HFFc6 (cell line): ENCODE measurements around the gene INPP5B. TPM values are rescaled to one million over a fixed set of nuclear protein-coding genes. Genes with fewer than 3 reads are reported as not detected.

Source experiments
- DNase-seq: peaks from one replicate; pipeline ENCODE4 v3.0.0-alpha.2; 2018
- H3K27ac Mint-ChIP-seq: 2 replicates; pipeline ENCODE4 v1.8.0; 2020; ENCODE audit warnings: mild to moderate bottlenecking, mixed read lengths
- H3K27me3 Mint-ChIP-seq: 2 replicates; pipeline ENCODE4 v1.8.0; 2021; ENCODE audit warnings: mild to moderate bottlenecking, moderate library complexity, mixed read lengths; ENCODE audit not compliant: insufficient read depth
- H3K36me3 Mint-ChIP-seq: 2 replicates; pipeline ENCODE4 v1.8.0; 2021; ENCODE audit warnings: low read depth, mixed read lengths
- H3K4me1 Mint-ChIP-seq: 2 replicates; pipeline ENCODE4 v1.8.0; 2020; ENCODE audit warnings: low read depth, mixed read lengths
- H3K4me3 Mint-ChIP-seq: 2 replicates; pipeline ENCODE4 v1.8.0; 2020; ENCODE audit warnings: mild to moderate bottlenecking, moderate library complexity, mixed read lengths
- H3K9me3 Mint-ChIP-seq: 2 replicates; pipeline ENCODE4 v1.8.0; 2020; ENCODE audit warnings: mild to moderate bottlenecking, mixed read lengths
- CTCF ChIP-seq: fragments of 200-600 bp; sonication (generic); IDR thresholded peaks from 2 replicates; pipeline ENCODE4 v1.5.0; 2021; ENCODE audit warnings: antibody characterized with exemption, mild to moderate bottlenecking
- total RNA-seq, 6 experiments: library from RNA; stranded (reverse); fragmentation: NEBNext Ultra II Directional; extraction: Animal tissue kit (Norgen Biotek cat#: 25700); gene quantifications; 2 replicates in 1 of 6; 3 replicates in 5 of 6; pipeline ENCODE4 v1.2.3, GENCODE V29; 2021

INPP5B gene
- total RNA-seq, 6 experiments from 2014 or later: 9.6 to 16.0 (median 12.7) TPM

- Mint-ChIP-seq H3K27me3 (no peaks in the 10 kb centered on the region), H3K4me1 (peaks cover 25% of the 10 kb centered on the region), H3K27ac (no peak overlapping the region), H3K4me3 (no peak overlapping the region), H3K9me3 (no peaks in the 10 kb centered on the region), H3K36me3 (peaks cover 7% of the 10 kb centered on the region; the same call in 1 of the 2 replicates)
- no peak for DNase-seq
- no peak for TF ChIP-seq CTCF
Observed at GRCh38 chr1:37844536-37844935, 102.3 kb downstream of the INPP5B start.

DNA sequence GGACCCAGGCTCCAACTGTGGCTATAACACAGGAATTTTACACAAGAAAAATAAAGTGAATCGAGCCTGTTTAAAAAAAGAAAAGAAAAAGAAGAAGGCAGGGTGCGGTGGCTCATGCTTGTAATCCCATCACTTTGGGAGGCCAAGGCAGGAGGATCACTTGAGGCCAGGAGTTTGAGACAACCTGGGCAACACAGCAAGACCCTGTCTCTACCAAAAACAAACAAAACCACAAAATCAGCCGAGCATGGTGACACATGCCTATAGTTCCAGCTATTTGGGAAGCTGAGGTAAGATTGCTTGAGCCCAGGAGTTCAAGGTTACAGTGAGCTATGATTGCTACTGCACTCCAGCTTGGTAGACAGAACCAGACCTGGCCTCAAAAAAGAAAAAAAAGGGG lies 105.2 kb downstream of the INPP5B start:
- no peak for TF ChIP-seq CTCF
- no peak for DNase-seq
- Mint-ChIP-seq H3K27me3 (no peaks in the 10 kb centered on the region), H3K9me3 (no peaks in the 10 kb centered on the region), H3K36me3 (peaks cover 8% of the 10 kb centered on the region; the same call in 1 of the 2 replicates), H3K4me1 (peaks cover 19% of the 10 kb centered on the region), H3K27ac (no peak overlapping the region), H3K4me3 (no peak overlapping the region)

DNA sequence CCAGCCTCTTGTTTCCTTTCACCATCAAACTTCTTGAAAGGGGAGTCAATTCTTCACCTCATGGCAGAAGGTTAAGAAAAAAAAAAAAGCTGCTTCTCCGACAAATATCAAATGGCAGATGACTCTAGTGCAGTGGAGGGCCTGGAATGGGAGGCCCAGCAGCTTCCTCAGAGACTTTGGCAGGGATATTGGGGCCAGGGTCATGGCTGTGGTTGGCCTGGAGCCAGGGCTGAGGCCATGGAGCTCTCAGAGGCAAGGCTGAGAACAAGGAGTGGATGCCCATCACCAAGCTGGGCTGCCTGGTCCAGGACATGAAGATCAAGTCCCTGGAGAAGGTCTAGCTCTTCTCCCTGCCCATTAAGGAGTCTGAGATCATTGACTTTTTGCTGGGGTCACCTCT lies 106.1 kb downstream of the INPP5B start:
- H3K27me3 Mint-ChIP-seq: no peaks in the 10 kb centered on the region
- peaks cover 14% of the 10 kb centered on the region; the same call in 1 of the 2 replicates for H3K36me3 Mint-ChIP-seq
- H3K4me1 Mint-ChIP-seq: peaks cover 10% of the 10 kb centered on the region
- no peak for DNase-seq
- no peak for TF ChIP-seq CTCF
- no peaks in the 10 kb centered on the region for H3K9me3 Mint-ChIP-seq
- H3K27ac Mint-ChIP-seq: no peak overlapping the region
- H3K4me3 Mint-ChIP-seq: no peak overlapping the region

DNA sequence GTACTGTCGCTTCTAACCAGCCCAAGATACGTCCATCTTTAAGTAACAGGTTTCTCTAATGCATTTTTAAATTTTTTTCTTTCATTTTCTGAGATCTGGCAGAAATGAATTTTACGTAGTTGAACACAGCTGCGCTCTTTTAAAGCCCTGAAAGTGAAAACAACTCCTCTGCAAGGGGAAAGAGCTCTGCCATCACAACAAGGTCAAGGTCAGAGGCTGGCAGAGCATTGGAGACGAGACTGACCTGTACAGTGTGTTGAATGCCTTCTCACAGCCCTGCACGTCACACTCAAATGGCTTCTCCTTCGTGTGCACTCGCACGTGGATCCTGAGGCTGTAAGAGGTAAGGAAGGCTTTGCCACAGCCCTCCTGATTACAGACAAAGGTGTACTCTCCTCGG lies 107.2 kb downstream of the INPP5B start:
- Mint-ChIP-seq H3K36me3 (peaks cover 21% of the 10 kb centered on the region), H3K4me3 (no peak overlapping the region), H3K27ac (no peak overlapping the region), H3K9me3 (no peaks in the 10 kb centered on the region), H3K4me1 (peaks cover under 1% of the 10 kb centered on the region; the same call in 1 of the 2 replicates), H3K27me3 (no peaks in the 10 kb centered on the region)
- DNase-seq: no peak
- no peak for TF ChIP-seq CTCF

GRCh38 chr1:37836788-37837187 lies 110.1 kb downstream of the INPP5B start:
- no peak overlapping the region for H3K4me3 Mint-ChIP-seq
- no peak for TF ChIP-seq CTCF
- DNase-seq: no peak
- H3K36me3 Mint-ChIP-seq: peaks cover 32% of the 10 kb centered on the region
- no peaks in the 10 kb centered on the region for H3K4me1 Mint-ChIP-seq
- no peaks in the 10 kb centered on the region for H3K27me3 Mint-ChIP-seq
- H3K27ac Mint-ChIP-seq: no peak overlapping the region
- no peaks in the 10 kb centered on the region for H3K9me3 Mint-ChIP-seq

DNA sequence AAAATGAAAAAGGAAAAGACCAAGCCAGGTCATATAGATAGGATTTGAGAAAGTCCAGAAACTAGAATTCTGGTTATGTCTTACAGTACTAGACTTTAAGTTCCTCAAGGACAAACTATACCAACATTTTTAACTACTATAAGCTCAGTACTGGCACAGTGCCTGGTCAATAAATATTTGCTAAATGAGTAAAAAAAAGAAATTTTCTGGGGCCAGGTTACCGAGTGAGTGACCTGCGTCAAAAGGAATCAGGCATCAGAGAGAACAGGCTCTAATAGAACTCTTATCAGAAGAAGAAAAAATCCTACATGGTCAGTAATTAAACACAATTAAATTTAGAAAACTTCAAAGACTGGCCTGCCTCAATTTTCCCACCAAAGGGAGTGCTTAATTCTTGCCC lies 115.0 kb downstream of the INPP5B start:
- Mint-ChIP-seq H3K4me3 (no peak overlapping the region), H3K27me3 (no peaks in the 10 kb centered on the region), H3K36me3 (peaks cover 49% of the 10 kb centered on the region), H3K27ac (no peak overlapping the region), H3K9me3 (no peaks in the 10 kb centered on the region), H3K4me1 (no peaks in the 10 kb centered on the region)
- DNase-seq: no peak
- TF ChIP-seq CTCF: no peak
